ENCODE results near the gene MYH6.

Gene MYH6

DNA sequence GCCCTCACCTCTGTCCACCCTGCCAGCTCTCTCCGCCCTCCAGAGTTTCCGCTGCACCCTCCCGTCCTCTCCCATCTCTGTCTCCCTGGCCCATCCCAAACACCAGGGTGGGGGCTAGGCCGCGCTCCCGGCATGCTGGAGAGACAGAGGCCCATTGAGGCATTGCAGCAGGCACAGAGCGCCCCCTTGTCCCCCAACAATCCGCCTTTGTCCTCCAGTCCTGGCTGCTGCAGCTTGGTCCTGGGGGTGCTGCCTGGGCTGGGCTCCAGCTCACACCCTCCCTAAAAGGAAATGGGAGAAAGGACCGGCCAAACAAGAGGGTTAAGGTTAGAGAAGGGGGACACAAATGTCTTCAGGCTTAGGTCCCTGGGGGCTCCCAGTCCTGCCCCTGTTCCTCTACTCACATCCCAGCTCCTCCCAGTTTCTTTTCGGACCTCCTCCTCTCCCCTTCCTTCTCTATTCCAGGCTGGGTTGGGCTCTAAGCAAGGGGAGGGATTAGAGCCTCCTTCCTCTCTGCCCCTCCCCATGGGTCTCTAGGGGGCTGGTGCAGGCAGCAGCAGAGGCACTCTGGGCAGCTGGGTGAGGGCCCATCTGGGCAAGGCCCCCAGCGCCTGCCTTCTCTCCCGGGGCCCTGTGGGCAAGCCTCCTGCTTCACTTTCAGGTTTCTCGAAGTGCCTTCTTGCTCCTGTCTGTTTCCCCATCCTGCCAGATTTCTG is 31.4 kb downstream of the MYH6 start, which contains the start of gene CMTM5:
TSS of gene CMTM5 (plus strand) at position 565 of the 716 bp plus-strand sequence. CDS start 206 bp downstream, outside the sequence.
- DNase-seq (ENCODE audit: low read depth): no peak

GRCh38 chr14:23375527-23376251 is 32.4 kb downstream of the MYH6 start:
- DNase-seq (ENCODE audit: low read depth): no peak

GRCh38 chr14:23373041-23373440 is 35.0 kb downstream of the MYH6 start:
- no peak for DNase-seq (ENCODE audit: low read depth)

GRCh38 chr14:23372509-23372908 is 35.6 kb downstream of the MYH6 start, which contains the start of gene IL25:
Gene IL25, plus strand, starts transcription at chr14:23372809.
- DNase-seq (ENCODE audit: low read depth): no peak

DNA sequence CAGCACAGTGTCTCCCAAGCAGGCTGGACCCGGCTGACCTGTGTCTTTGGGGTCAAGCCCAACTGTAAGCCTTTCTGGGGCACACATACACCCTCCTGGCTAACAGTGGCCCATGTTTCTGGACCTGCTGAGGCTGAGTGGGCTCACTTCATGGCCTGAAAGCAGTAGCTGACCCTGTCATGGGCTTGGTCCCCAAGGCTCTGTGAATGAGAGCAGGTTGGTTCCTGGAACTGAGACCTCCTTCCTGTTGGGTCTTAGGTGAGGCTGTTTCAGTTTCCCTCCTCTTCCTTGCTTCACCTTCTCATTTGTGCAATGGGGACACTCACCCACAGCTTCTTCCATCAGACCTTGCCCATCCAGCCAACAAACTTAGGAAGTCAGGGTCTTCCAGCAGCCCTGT is 36.2 kb downstream of the MYH6 start:
- no peak for DNase-seq (ENCODE audit: low read depth)

DNA sequence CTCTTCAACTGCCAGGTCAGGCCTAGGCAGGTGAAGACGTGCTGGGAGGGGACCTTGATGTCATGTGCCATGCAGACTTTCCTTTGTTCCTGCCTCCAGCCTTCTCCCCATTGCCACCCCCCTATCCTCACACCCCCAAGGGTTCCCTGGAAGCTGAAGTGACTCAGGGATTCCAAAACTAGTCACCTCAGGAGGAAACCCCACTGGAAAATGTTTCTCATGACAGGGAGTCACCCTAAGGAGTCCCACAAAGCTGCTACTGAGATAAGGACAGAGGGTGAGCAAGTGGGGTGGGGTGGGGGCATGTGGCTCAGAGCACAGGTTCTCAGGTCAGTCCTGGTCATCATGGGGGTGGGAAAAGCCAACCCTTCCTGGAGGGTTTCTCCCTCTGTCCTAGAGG is 37.9 kb downstream of the MYH6 start:
- no peak for DNase-seq (ENCODE audit: low read depth)

DNA sequence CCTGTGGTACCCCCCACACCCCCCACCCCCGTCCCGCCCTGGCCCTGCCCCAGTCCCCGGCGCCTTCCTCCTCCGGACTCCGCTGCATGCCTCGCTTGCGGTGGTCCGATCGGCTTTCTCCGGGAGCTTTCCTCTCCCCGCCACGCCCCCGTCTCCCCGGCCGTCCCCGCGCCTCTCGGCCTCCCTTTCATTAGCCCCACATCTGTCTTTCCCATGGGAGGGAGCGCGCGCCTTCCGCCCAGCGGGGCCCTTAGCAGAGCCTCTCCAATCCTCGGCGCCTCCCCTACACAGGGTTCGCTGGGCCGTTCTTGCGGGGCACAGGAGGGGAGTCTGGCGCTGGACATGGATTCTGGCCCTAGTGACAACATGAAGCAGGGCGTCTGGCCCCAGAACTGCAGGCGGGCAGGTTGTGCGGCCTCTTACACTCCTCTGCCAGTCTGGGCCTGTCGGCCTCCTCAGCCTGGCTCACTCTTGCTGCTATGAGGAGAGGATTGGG is 41.6 kb downstream of the MYH6 start:
- DNase-seq (ENCODE audit: low read depth): no peak

GRCh38 chr14:23365732-23366425 is 42.2 kb downstream of the MYH6 start:
- no peak for DNase-seq (ENCODE audit: low read depth)

- DNase-seq (ENCODE audit: low read depth): no peak
Measured at GRCh38 chr14:23365036-23365731, 42.9 kb downstream of the MYH6 start, which contains the start of gene EFS. Gene EFS, minus strand, starts transcription at chr14:23365172. Its CDS starts 147 bp downstream, at chr14:23365025.

- no peak for DNase-seq (ENCODE audit: low read depth)
Measured at GRCh38 chr14:23364164-23365035, 43.7 kb downstream of the MYH6 start.

DNA sequence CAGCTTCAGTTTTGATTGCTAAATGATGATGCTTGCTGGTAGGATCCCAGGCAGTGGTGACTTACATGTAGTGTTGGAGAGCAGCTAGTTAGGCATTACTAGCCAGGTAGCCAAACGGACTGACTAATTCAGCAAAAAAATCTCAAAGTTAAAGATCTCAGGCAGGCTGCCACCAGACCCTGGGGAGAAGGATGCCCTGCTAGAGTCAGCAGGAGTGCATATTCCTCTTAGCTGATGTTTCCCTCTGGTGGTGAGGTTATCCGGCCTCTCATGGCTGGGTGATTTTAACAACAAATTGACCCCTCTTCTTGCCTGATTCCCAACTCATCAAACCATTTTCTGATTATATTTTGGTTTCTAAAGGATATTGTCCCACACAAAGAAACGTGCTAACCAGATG is 45.9 kb downstream of the MYH6 start:
- no peak for DNase-seq (ENCODE audit: low read depth)

DNA sequence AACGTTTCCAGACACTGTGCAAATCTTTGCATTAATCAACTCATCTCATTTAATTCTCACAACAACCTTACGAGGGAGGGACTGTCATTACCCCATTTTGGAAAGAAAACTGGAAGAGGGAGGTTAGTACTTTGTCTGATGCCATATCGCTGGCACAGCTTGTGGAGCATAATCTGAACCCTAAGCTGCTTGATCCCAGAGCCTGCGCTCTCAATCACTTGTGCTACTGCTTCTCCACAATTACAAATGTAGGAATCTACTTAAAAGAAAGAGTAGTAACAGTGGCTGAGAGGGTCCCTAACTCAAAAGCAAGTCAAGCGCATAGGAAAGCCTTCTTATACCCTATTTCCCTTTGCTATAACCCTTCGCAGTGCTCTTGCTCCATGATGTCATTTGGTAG is 46.3 kb downstream of the MYH6 start:
- no peak for DNase-seq (ENCODE audit: low read depth)

DNA sequence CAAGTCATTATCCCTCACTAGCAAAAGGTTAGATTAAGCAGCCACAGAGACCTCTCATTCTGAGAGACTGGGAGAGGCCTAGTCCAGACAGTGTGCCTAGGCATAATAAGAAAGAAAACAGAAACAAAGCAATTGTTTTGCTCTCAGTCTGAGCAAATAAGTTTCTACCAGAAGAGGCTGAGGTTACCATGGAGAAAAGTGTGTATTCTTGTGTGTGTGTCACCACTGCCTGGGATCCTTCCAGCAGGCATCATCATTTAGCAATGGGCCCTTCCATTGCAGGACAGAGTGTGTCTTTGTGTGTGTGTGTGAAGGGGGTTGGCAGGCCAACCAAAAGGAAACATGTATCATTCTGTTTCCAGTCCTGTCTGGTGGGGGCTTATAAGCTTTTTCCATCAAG is 46.8 kb downstream of the MYH6 start:
- no peak for DNase-seq (ENCODE audit: low read depth)

DNA sequence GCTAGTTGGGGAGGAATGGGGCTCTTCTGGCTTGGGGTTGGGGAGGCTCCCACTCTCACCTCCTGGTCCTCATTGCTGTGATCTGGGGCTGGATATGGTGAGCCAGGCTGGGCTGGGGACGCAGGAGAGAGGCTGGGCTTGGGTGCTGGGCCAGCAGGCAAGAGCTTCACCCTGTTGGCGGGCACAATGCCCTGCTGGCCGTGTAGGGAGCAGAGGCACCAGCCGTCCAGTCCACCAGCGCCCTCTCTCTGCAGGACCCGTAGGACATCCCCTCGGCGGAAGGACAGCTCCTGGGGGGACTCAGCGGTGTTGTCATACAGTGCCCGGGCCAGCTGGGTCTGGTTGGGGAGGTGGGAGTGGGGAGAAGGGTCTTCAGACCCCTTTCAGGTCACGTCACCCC is 47.6 kb downstream of the MYH6 start:
- DNase-seq (ENCODE audit: low read depth): no peak

DNA sequence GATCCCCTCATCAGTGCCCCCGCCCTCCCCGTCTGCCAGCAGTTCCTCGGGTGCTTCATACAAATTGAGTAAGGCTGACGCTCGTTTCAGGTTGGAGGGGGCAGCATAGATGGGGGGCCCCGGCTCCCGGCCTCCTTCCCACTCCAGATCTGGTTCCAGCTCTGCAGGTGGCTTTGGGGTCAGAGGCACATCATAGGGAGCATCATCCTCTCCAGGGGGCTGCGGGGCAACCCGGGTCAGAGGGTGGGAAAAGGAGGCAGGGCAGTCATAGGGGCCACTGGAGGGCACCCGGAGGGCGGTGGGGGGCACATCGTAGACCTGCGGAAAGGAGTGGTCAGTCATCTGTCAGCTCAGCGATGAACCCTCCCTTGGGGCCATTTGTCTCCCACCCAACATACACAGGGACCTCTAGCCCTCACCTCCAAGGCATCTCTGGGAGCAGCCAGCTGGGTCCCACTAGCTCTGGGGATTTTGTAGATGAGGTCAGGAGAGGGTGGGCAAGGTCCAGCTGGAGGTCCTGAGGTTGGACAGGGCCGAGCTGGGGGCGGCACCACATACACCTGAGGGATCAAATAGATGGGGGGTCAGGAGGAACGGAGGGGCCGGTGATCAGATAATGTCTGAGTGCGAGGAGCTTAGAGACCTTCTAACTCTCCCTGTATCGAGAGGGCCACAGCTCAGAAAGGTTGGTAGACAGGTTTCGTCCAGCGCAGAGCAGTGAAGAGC is 48.2 kb downstream of the MYH6 start:
- no peak for DNase-seq (ENCODE audit: low read depth)

GRCh38 chr14:23359167-23359626 is 48.9 kb downstream of the MYH6 start:
- DNase-seq (ENCODE audit: low read depth): no peak

- DNase-seq (ENCODE audit: low read depth): no peak
Measured at GRCh38 chr14:23358553-23359166, 49.4 kb downstream of the MYH6 start.

DNA sequence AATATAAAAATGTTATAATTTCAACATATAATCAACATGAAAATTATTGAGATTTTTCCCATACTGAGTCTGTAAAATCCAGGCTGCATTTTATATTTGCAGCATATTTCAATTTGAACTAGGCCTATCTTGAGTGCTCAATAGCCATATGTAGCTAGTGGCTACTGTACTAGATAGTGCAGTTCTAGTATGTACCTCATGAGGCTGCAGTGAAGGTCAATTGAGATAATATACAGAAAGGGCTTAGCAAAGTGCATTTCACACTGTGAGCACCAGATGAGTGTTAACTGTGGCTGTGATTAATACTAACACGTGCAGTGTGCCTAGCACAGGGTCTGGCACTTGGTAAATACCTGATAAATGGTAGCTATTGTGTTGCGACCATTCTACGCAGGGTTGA is 50.0 kb downstream of the MYH6 start:
- DNase-seq (ENCODE audit: low read depth): no peak

- no peak for DNase-seq (ENCODE audit: low read depth)
Measured at GRCh38 chr14:23357261-23357660, 50.8 kb downstream of the MYH6 start.

DNA sequence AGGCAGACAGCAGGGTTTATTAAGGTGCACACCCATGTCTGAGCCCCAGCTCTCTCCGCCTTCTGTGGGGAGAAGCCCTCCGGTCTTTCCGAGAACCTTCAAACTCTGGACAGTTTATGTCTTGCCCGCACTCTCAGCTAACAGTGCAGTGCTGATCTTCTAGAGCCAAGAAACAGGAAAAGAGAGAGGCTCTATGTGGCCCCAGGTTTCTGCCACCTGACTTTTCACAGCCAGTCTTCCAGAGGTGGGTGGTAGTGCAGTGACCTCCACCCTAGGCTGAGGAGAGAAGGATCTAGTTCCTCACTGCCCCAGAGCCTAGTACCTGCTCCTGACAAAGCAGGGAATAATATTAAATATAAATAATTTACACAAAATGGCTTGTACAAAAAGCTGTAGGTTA is 51.4 kb downstream of the MYH6 start:
- DNase-seq (ENCODE audit: low read depth): no peak

All from HS-5 (cell line).